ENCODE measurements around the gene APBB2. TPM values are rescaled to one million over a fixed set of nuclear protein-coding genes. Genes with fewer than 3 reads are reported as not detected.

The APBB2 gene
- total RNA-seq, 2 donors from 2014 or later, result 17.4 to 56.6 TPM

GRCh38 chr4:41110050-41110449 is 104.3 kb downstream of the APBB2 start:
- H3K27ac ChIP-seq, result no peak overlapping the region
- H3K36me3 ChIP-seq, result no peaks in the 10 kb centered on the region
- no peaks in the 10 kb centered on the region for H3K4me1 ChIP-seq (replicated peaks)
- intact Hi-C loops (cut with DNase I), result no loop called here
- no peak for DNase-seq (ENCODE audit: low spot score)
- TF ChIP-seq POLR2A (IDR thresholded peaks at IDR 0.05) (no peak), POLR2AphosphoS5 (IDR thresholded peaks at IDR 0.05) (no peak), CTCF (IDR thresholded peaks at IDR 0.05) (no peak)
- no peaks in the 10 kb centered on the region for H3K9me3 ChIP-seq
- WGBS, result 98% methylated on average over 9 of the region's 9 CpGs
- no peak overlapping the region for H3K4me3 ChIP-seq
- H3K27me3 ChIP-seq (replicated peaks; ENCODE audit: insufficient read depth), result no peaks in the 10 kb centered on the region

DNA sequence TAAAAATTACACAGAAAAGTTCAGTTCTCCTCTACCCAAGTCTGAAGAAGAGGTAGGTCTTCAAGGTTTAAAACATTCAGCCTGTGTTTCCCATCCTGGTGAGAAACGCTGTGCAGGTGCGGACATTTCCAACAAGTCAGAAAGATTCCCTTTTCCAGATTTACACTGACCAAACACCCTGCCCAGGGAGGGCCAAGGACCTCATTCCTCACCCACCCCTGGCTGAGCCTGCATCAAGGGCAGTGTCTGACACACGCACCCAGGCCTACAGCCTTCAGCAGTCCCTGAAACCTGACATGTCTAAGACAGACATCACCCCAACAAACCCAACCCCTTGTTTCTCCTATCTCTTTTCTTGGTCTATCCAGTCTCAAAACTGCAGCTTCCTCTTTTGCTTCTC is 105.9 kb downstream of the APBB2 start:
- no peak overlapping the region for H3K27ac ChIP-seq
- TF ChIP-seq CTCF (IDR thresholded peaks at IDR 0.05) (no peak), POLR2A (IDR thresholded peaks at IDR 0.05) (no peak), POLR2AphosphoS5 (IDR thresholded peaks at IDR 0.05) (no peak)
- 96% methylated on average over 3 of the region's 3 CpGs for WGBS
- intact Hi-C loops (cut with DNase I), result no loop called here
- no peaks in the 10 kb centered on the region for H3K4me1 ChIP-seq (replicated peaks)
- H3K27me3 ChIP-seq (replicated peaks; ENCODE audit: insufficient read depth), result no peaks in the 10 kb centered on the region
- DNase-seq (ENCODE audit: low spot score), result no peak
- H3K36me3 ChIP-seq, result no peaks in the 10 kb centered on the region
- H3K4me3 ChIP-seq, result no peak overlapping the region
- H3K9me3 ChIP-seq, result no peaks in the 10 kb centered on the region

- TF ChIP-seq POLR2A (IDR thresholded peaks at IDR 0.05) (no peak), CTCF (IDR thresholded peaks at IDR 0.05) (no peak), POLR2AphosphoS5 (IDR thresholded peaks at IDR 0.05) (no peak)
- H3K9me3 ChIP-seq, result no peaks in the 10 kb centered on the region
- H3K27ac ChIP-seq, result no peak overlapping the region
- no peaks in the 10 kb centered on the region for H3K36me3 ChIP-seq
- no peak for DNase-seq (ENCODE audit: low spot score)
- intact Hi-C loops (cut with DNase I), result no loop called here
- H3K4me1 ChIP-seq (replicated peaks), result no peaks in the 10 kb centered on the region
- 89% methylated on average over 7 of the region's 7 CpGs for WGBS
- H3K4me3 ChIP-seq, result no peak overlapping the region
- no peaks in the 10 kb centered on the region for H3K27me3 ChIP-seq (replicated peaks; ENCODE audit: insufficient read depth)
Measured at GRCh38 chr4:41106694-41107419, 107.5 kb downstream of the APBB2 start.

GRCh38 chr4:41106081-41106480 is 108.3 kb downstream of the APBB2 start:
- no peaks in the 10 kb centered on the region for H3K27me3 ChIP-seq (replicated peaks; ENCODE audit: insufficient read depth)
- intact Hi-C loops (cut with DNase I), result no loop called here
- H3K36me3 ChIP-seq, result no peaks in the 10 kb centered on the region
- TF ChIP-seq CTCF (IDR thresholded peaks at IDR 0.05), result no peak
- TF ChIP-seq POLR2A (IDR thresholded peaks at IDR 0.05), result no peak
- no peak for TF ChIP-seq POLR2AphosphoS5 (IDR thresholded peaks at IDR 0.05)
- no peaks in the 10 kb centered on the region for H3K9me3 ChIP-seq
- H3K4me3 ChIP-seq, result no peak overlapping the region
- no peaks in the 10 kb centered on the region for H3K4me1 ChIP-seq (replicated peaks)
- H3K27ac ChIP-seq, result no peak overlapping the region
- DNase-seq (ENCODE audit: low spot score), result no peak

DNA sequence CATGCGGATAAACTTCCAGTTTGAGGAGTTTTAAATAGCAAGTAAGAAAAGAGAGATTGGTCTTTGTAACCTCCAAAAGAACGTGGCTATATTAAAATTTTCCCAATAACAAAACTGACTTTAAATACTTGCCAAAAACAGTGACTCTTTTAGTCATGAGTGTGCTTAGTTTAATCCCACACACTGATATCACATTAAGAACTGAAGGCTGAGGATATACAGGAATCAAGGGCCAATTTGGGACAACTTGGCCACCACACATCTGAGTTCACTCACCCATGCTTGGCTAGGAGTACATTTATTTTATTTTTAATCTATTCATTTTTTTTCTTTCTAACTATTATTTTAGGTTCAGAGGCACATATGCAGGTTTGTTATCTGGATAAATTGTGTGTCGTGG is 110.2 kb downstream of the APBB2 start:
- no peak overlapping the region for H3K27ac ChIP-seq

More for the DNA sequence above, 110.2 kb downstream of the APBB2 start:
- H3K4me3 ChIP-seq, result no peak overlapping the region
- no peaks in the 10 kb centered on the region for H3K4me1 ChIP-seq (replicated peaks)
- no peaks in the 10 kb centered on the region for H3K27me3 ChIP-seq (replicated peaks; ENCODE audit: insufficient read depth)
- no peaks in the 10 kb centered on the region for H3K36me3 ChIP-seq
- WGBS, result 53% methylated on average over 3 of the region's 3 CpGs
- intact Hi-C loops (cut with DNase I), result no loop called here
- TF ChIP-seq POLR2A (IDR thresholded peaks at IDR 0.05) (no peak), CTCF (IDR thresholded peaks at IDR 0.05) (no peak), POLR2AphosphoS5 (IDR thresholded peaks at IDR 0.05) (no peak)
- no peaks in the 10 kb centered on the region for H3K9me3 ChIP-seq
- no peak for DNase-seq (ENCODE audit: low spot score)

Data from prostate gland (tissue), 2 donors.